Upper lobe of right lung (tissue), 1 donor: ENCODE measurements around the gene PARD3B. TPM values are rescaled to one million over a fixed set of nuclear protein-coding genes. Genes with fewer than 3 reads are reported as not detected.

Experiments
- ATAC-seq: fragments of 200-7000 bp; cut with Tn5 transposase; one replicate; pipeline ENCODE4 v1.9.1; 2020; ENCODE audit warnings: mild to moderate bottlenecking, moderate library complexity
- DNase-seq: peaks from one replicate; pipeline ENCODE4 v3.0.0-alpha.2; 2020
- H3K27ac ChIP-seq: fragments of 200-600 bp; one replicate; pipeline ENCODE4 v1.8.0; 2022
- H3K27me3 ChIP-seq: fragments of 200-600 bp; one replicate; pipeline ENCODE4 v1.8.0; 2022; ENCODE audit warnings: mild to moderate bottlenecking
- H3K36me3 ChIP-seq: fragments of 200-600 bp; one replicate; pipeline ENCODE4 v1.8.0; 2022
- H3K4me1 ChIP-seq: fragments of 200-600 bp; one replicate; pipeline ENCODE4 v1.8.0; 2022
- H3K4me3 ChIP-seq: fragments of 200-600 bp; one replicate; pipeline ENCODE4 v1.8.0; 2022; ENCODE audit warnings: mild to moderate bottlenecking
- H3K9me3 ChIP-seq: fragments of 200-600 bp; one replicate; pipeline ENCODE4 v1.8.0; 2022
- intact Hi-C: fragments of 100-400 bp; cut with DNase I; formaldehyde crosslinking; loops from one replicate; pipeline ENCODE4 v1.11.0; 2022
- total RNA-seq: library from RNA; stranded (reverse); fragmentation: NEBNext Ultra II Directional; extraction: Animal tissue kit (Norgen Biotek cat#: 25700); gene quantifications from one replicate; pipeline ENCODE4 v1.2.1, GENCODE V29; 2021
- TF ChIP-seq, protein P1 (sequence below): fragments of 200-600 bp; IDR thresholded peaks from one replicate; pipeline ENCODE4 v1.8.0; 2022; ENCODE audit warnings: antibody characterized with exemption
- donor health status: DM: no; HTN: yes; CAD: no; lungs with severe emphysema.

Gene PARD3B
- total RNA-seq, 1 donor from 2014 or later, result 32.5 TPM

DNA sequence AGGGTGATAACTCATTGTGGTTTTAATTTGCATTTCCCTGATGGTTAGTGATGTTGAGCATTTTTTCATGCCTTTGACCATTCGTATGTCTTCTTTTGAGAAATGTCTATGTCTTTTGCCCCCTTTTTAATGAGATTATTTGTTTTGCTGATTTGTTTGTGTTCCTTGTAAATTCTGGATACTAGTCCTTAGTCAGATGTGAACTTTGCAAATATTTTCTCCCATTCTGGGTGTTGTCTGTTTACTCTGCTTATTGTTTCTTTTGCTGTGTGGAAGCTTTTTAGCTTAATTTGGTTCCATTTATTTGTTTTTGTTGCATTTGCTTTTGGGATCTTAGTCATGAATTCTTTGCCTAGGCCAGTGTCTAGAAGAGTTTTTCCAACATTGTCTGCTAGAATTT is 192.0 kb downstream of the PARD3B start:
- intact Hi-C loops, result no loop called here
- Histone ChIP-seq H3K4me1 (no peaks in the 10 kb centered on the region), H3K27ac (no peak overlapping the region), H3K9me3 (no peaks in the 10 kb centered on the region), H3K27me3 (no peaks in the 10 kb centered on the region), H3K36me3 (no peaks in the 10 kb centered on the region), H3K4me3 (no peak overlapping the region)
- ATAC-seq, result no peak
- TF ChIP-seq, protein P1, sequence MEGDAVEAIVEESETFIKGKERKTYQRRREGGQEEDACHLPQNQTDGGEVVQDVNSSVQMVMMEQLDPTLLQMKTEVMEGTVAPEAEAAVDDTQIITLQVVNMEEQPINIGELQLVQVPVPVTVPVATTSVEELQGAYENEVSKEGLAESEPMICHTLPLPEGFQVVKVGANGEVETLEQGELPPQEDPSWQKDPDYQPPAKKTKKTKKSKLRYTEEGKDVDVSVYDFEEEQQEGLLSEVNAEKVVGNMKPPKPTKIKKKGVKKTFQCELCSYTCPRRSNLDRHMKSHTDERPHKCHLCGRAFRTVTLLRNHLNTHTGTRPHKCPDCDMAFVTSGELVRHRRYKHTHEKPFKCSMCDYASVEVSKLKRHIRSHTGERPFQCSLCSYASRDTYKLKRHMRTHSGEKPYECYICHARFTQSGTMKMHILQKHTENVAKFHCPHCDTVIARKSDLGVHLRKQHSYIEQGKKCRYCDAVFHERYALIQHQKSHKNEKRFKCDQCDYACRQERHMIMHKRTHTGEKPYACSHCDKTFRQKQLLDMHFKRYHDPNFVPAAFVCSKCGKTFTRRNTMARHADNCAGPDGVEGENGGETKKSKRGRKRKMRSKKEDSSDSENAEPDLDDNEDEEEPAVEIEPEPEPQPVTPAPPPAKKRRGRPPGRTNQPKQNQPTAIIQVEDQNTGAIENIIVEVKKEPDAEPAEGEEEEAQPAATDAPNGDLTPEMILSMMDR, result no peak
- no peak for DNase-seq

DNA sequence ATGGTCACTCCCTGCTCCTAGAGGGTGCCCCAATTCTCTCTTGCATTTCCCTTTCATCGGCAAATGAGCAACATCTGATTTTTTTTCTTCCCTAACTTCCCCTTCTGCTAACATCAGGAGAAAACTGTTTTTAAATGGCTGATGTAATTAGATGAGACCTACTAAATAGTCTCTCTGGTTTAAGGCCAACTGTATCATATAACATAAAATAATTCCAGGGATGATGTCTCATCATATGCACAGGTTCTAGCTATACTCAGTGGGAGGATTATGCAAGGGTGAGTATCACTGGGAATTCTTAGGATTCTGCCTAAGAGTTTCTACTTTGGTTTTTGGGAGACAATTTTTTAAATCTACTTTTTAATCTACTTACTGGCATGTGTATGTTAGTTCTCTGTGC is 193.4 kb downstream of the PARD3B start:
- intact Hi-C loops, result no loop called here
- no peaks in the 10 kb centered on the region for H3K9me3 ChIP-seq
- no peaks in the 10 kb centered on the region for H3K27me3 ChIP-seq
- H3K4me1 ChIP-seq, result no peaks in the 10 kb centered on the region
- TF ChIP-seq, protein P1, result no peak
- ATAC-seq, result no peak
- no peak for DNase-seq
- no peak overlapping the region for H3K4me3 ChIP-seq
- H3K36me3 ChIP-seq, result no peaks in the 10 kb centered on the region
- no peak overlapping the region for H3K27ac ChIP-seq

DNA sequence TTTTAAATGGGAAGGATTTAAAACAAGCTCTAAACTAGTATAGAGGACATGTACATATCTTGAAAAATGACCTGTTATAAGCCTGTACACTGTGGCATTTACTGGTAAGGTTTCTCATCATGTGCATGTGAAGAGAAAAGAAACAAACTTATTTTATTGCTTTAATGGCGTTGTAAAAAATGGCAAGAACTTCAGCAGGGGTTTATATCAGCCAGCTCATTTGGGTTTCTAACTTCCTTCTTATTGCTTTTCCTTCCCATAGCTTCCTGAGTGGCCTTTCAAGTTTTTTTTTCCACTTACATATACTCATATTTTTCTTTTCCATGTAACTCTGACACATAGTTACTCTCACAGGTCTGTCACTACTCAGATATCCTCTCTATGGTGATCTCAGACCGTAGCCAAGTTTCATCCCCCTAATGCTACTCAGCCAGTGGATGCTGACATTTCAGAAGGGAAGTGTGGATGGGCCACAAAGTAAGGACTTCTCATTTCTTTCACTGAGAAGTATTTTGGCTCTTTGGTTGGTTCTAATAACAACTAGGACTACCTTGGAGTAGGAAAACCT is 198.2 kb downstream of the PARD3B start:
- intact Hi-C loops, result no loop called here
- Histone ChIP-seq H3K27me3 (no peaks in the 10 kb centered on the region), H3K27ac (no peak overlapping the region), H3K4me1 (no peaks in the 10 kb centered on the region), H3K36me3 (no peaks in the 10 kb centered on the region), H3K9me3 (no peaks in the 10 kb centered on the region), H3K4me3 (no peak overlapping the region)
- no peak for ATAC-seq
- TF ChIP-seq, protein P1, result no peak
- no peak for DNase-seq

DNA sequence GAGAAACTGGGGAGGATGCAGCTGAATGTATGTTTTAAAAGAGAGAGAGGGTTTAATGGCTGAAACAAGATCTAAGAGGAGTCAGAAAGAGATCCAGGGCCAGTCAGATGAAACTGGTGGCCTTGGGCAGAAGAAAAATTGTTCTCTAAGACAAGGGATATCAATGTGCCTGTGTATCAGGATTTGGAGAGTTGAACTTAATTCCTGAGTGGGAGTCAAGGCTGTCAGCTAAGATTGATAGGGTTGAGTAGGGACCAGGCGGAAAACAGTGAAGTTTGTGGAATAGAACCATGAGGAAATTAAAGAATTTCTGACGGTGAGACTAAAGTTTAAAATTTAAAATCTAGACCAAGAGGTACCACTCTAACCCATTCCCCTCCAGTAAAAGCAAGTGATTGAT is 199.2 kb downstream of the PARD3B start:
- no peak for DNase-seq
- no peaks in the 10 kb centered on the region for H3K4me1 ChIP-seq
- no peak for ATAC-seq
- no peaks in the 10 kb centered on the region for H3K36me3 ChIP-seq
- no peak overlapping the region for H3K4me3 ChIP-seq
- TF ChIP-seq, protein P1, result no peak
- no peak overlapping the region for H3K27ac ChIP-seq
- no peaks in the 10 kb centered on the region for H3K27me3 ChIP-seq
- intact Hi-C loops, result no loop called here
- H3K9me3 ChIP-seq, result no peaks in the 10 kb centered on the region

DNA sequence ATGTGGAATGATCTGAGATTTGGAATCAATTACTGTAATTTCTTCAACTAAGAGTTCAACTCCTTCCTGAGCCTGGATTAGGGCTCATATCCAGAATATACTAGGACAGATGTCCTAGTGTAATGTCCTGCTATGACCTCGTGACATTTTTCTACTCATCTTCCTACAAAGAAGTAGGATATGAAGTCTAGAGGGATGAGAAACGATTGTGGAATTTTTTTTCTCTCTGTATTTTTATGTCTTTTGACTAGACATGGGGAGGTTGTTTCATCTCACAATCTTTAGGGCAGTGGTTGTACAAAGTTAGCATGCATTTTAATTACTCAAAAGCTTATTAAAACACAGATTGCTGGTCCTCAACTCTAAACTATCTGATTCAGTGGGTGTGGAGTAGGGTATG is 203.0 kb downstream of the PARD3B start:
- no peaks in the 10 kb centered on the region for H3K9me3 ChIP-seq
- H3K27ac ChIP-seq, result no peak overlapping the region
- intact Hi-C loops, result no loop called here

More for the DNA sequence above, 203.0 kb downstream of the PARD3B start:
- no peaks in the 10 kb centered on the region for H3K4me1 ChIP-seq
- ATAC-seq (no peak), DNase-seq (no peak)
- TF ChIP-seq, protein P1, result no peak
- H3K27me3 ChIP-seq, result no peaks in the 10 kb centered on the region
- H3K36me3 ChIP-seq, result no peaks in the 10 kb centered on the region
- H3K4me3 ChIP-seq, result no peak overlapping the region
